Epithelial cell of esophagus (primary cell): ENCODE data around the gene NUP42.
A peak's percentile ranks its signal among the peaks of the same experiment; 100 is the strongest.
"Not testable (repeated sequence)": the region's sequence is repeated elsewhere in the genome, so short reads cannot be mapped to it uniquely, and the experiment has no call there.

Source experiments
- DNase-seq: peaks from one replicate; pipeline ENCODE4 v3.0.0; 2010; ENCODE audit warnings: low read depth
- H3K4me3 ChIP-seq: 2 replicates; pipeline ENCODE4 v1.5.1; 2011; ENCODE audit warnings: mild to moderate bottlenecking, low read length, control low read depth
- CTCF ChIP-seq: IDR thresholded peaks from 2 replicates; pipeline ENCODE4 v1.5.1; 2011; ENCODE audit warnings: low read depth, mild to moderate bottlenecking, low read length, control low read depth, inconsistent platforms; ENCODE audit not compliant: insufficient read depth; ENCODE audit errors: missing control alignments

Gene NUP42

GRCh38 chr7:23184291-23184690 is 2.4 kb downstream of the NUP42 start:
- no peak overlapping the region for H3K4me3 ChIP-seq
- DNase-seq = no peak
- TF ChIP-seq CTCF = no peak

GRCh38 chr7:23184709-23185359 is 3.0 kb downstream of the NUP42 start:
- peak; percentile 69 for DNase-seq
- TF ChIP-seq CTCF = peak; percentile 70
- H3K4me3 ChIP-seq = no peak overlapping the region

GRCh38 chr7:23185980-23186379 is 4.1 kb downstream of the NUP42 start:
- H3K4me3 ChIP-seq = no peak overlapping the region
- DNase-seq = no peak
- TF ChIP-seq CTCF = no peak

GRCh38 chr7:23191022-23191421 is 9.2 kb downstream of the NUP42 start:
- no peak overlapping the region for H3K4me3 ChIP-seq
- TF ChIP-seq CTCF = no peak
- no peak for DNase-seq

GRCh38 chr7:23193650-23194227 is 11.9 kb downstream of the NUP42 start:
- H3K4me3 ChIP-seq, DNase-seq: not testable (repeated sequence)

GRCh38 chr7:23196306-23196705 is 14.5 kb downstream of the NUP42 start:
- no peak overlapping the region for H3K4me3 ChIP-seq
- no peak for DNase-seq
- no peak for TF ChIP-seq CTCF

- not testable (repeated sequence) for DNase-seq, H3K4me3 ChIP-seq
These were observed 15.9 kb downstream of the NUP42 start for GRCh38 chr7:23197745-23198144.

GRCh38 chr7:23200331-23200730 is 18.5 kb downstream of the NUP42 start:
- no peak for DNase-seq
- TF ChIP-seq CTCF = no peak
- H3K4me3 ChIP-seq = no peak overlapping the region
